ENCODE data around the gene ARHGAP11A. TPM values are rescaled to one million over a fixed set of nuclear protein-coding genes. Genes with fewer than 3 reads are reported as not detected.

ARHGAP11A gene
- total and polyA plus RNA-seq, 3 donors from 2014 or later: 9.8 to 14.8 (median 12.6) TPM

DNA sequence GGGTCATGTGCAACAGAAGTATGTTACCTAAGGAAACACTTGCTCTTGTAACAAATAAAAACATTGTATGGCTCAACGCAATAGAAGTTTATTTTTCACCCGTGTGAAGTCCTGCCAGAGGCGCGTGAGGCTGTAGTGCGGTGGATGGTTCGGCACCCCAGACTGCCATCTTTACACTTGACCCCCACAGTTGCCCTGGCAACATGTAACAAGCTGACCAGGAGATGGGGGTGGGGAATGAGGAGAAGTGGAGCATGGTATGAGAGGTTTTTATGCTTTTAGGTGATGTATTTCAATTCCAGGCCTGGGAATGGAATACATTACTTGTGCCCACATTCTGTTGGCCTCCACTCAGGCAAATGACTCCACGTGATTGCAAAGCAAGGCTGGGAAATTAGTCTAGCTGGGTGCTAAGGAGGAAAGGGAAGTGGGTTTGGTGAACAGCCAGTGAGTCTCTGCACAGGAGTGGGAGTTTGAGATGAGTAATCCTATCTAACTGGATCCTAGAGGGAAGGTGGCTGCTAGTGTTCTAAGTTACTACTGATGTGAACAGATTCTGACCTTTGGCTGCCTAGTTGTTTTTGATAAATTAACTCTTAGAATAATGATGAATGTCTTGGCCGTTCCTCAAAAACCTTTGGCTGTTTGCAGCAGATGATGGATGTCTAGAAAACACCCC lies 68.7 kb downstream of the ARHGAP11A start:
- H3K4me3 ChIP-seq: no peak overlapping the region
- no peaks in the 10 kb centered on the region for H3K36me3 ChIP-seq (ENCODE audit: low read depth, missing control alignments)
- 80 to 85% methylated on average over 8 of the region's 8 CpGs for WGBS, 2 donors
- no peak overlapping the region for H3K27ac ChIP-seq
- no peak for TF ChIP-seq CTCF (IDR thresholded peaks at IDR 0.05)
- TF ChIP-seq POLR2A (IDR thresholded peaks at IDR 0.05): no peak
- H3K9me3 ChIP-seq: no peaks in the 10 kb centered on the region
- no peaks in the 10 kb centered on the region for H3K27me3 ChIP-seq
- intact Hi-C loops (cut with DNase I; ENCODE audit: low total_unique reads): no loop called here
- DNase-seq: no peak
- H3K4me1 ChIP-seq: no peaks in the 10 kb centered on the region

DNA sequence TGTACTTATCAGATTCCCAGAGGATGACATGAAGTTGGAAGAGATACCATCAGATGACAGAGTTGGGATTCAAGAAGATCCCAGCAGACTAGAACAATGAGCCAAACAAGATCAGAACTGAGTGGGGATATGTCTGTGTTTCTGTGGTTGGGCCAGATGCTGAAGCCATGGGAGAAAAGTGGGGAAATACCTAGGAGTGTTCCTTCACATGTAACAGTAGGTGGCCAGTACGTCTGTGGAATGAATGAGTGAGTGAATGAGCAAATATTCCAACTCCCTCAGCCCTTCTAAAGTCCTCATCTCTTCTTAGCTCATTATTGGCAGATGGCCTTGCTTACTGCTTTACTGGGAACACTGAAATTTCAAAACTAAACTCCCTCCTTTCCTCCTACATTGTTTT lies 70.3 kb downstream of the ARHGAP11A start:
- no peaks in the 10 kb centered on the region for H3K4me1 ChIP-seq
- DNase-seq: no peak
- no peaks in the 10 kb centered on the region for H3K36me3 ChIP-seq (ENCODE audit: low read depth, missing control alignments)
- no peak overlapping the region for H3K27ac ChIP-seq
- intact Hi-C loops (cut with DNase I; ENCODE audit: low total_unique reads): no loop called here
- no peak overlapping the region for H3K4me3 ChIP-seq
- WGBS, 2 donors: 70 to 86% methylated on average over 1 of the region's 1 CpG
- H3K27me3 ChIP-seq: no peaks in the 10 kb centered on the region
- no peak for TF ChIP-seq CTCF (IDR thresholded peaks at IDR 0.05)
- TF ChIP-seq POLR2A (IDR thresholded peaks at IDR 0.05): no peak
- H3K9me3 ChIP-seq: no peaks in the 10 kb centered on the region

GRCh38 chr15:32687556-32687955 lies 72.3 kb downstream of the ARHGAP11A start:
- no peaks in the 10 kb centered on the region for H3K36me3 ChIP-seq (ENCODE audit: low read depth, missing control alignments)
- no peaks in the 10 kb centered on the region for H3K27me3 ChIP-seq
- no peak for DNase-seq
- 78 to 87% methylated on average over 5 of the region's 5 CpGs for WGBS, 2 donors
- H3K4me1 ChIP-seq: no peaks in the 10 kb centered on the region
- TF ChIP-seq CTCF (IDR thresholded peaks at IDR 0.05) (no peak), POLR2A (IDR thresholded peaks at IDR 0.05) (no peak)
- H3K4me3 ChIP-seq: no peak overlapping the region
- no peaks in the 10 kb centered on the region for H3K9me3 ChIP-seq
- intact Hi-C loops (cut with DNase I; ENCODE audit: low total_unique reads): no loop called here
- no peak overlapping the region for H3K27ac ChIP-seq

- intact Hi-C loops (cut with DNase I; ENCODE audit: low total_unique reads): no loop called here
Observed at GRCh38 chr15:32688151-32688639, 72.9 kb downstream of the ARHGAP11A start.

More at GRCh38 chr15:32688151-32688639, 72.9 kb downstream of the ARHGAP11A start:
- Histone ChIP-seq H3K4me1 (no peaks in the 10 kb centered on the region), H3K27ac (no peak overlapping the region), H3K36me3 (ENCODE audit: low read depth, missing control alignments) (no peaks in the 10 kb centered on the region), H3K9me3 (no peaks in the 10 kb centered on the region), H3K4me3 (no peak overlapping the region), H3K27me3 (no peaks in the 10 kb centered on the region)
- WGBS, 2 donors: 81 to 88% methylated on average over 2 of the region's 2 CpGs
- DNase-seq: no peak
- no peak for TF ChIP-seq POLR2A (IDR thresholded peaks at IDR 0.05)
- no peak for TF ChIP-seq CTCF (IDR thresholded peaks at IDR 0.05)

Small RNAs within 50 kb of the gene (small RNA-seq; reads per million reads assigned to genes)
- gene RN7SL286P: 0 reads per million in 2 donors

Other genes with a start within 250 kb of the ARHGAP11A start
- gene GOLGA8K, start 212.2 kb upstream of the ARHGAP11A start, total RNA-seq: 10 to 100 TPM; 10.5 to 25.8 TPM
- 8.2 TPM for gene GOLGA8K, start 212.2 kb upstream of the ARHGAP11A start, polyA plus RNA-seq (ENCODE audit: insufficient read depth, low read depth, low replicate concordance)
- 10 to 100 TPM in 1 of 2 donors, 1 to 10 TPM in 1; 5.8 to 13.5 TPM for gene GOLGA8O, start 159.9 kb upstream of the ARHGAP11A start, total RNA-seq
- gene GOLGA8O, start 159.9 kb upstream of the ARHGAP11A start, polyA plus RNA-seq (ENCODE audit: insufficient read depth, low read depth, low replicate concordance): 7.0 TPM
- 10 to 100 TPM; 26.0 to 61.0 TPM for gene GOLGA8N, start 22.0 kb upstream of the ARHGAP11A start, total RNA-seq
- 35.3 TPM for gene GOLGA8N, start 22.0 kb upstream of the ARHGAP11A start, polyA plus RNA-seq (ENCODE audit: insufficient read depth, low read depth, low replicate concordance)
- 10 to 100 TPM; 10.6 to 10.9 TPM for gene SCG5, start 26.2 kb downstream of the ARHGAP11A start, total RNA-seq
- gene SCG5, start 26.2 kb downstream of the ARHGAP11A start, polyA plus RNA-seq (ENCODE audit: insufficient read depth, low read depth, low replicate concordance): 38.3 TPM
- gene GREM1, start 102.5 kb downstream of the ARHGAP11A start, total RNA-seq: 1 to 10 TPM; 1.6 to 1.8 TPM
- 1.4 TPM for gene GREM1, start 102.5 kb downstream of the ARHGAP11A start, polyA plus RNA-seq (ENCODE audit: insufficient read depth, low read depth, low replicate concordance)